Renal pelvis (tissue), 4 donors: ENCODE results near the gene FZR1. TPM values are rescaled to one million over a fixed set of nuclear protein-coding genes. Genes with fewer than 3 reads are reported as not detected.
"Not testable (repeated sequence)": the region's sequence is repeated elsewhere in the genome, so short reads cannot be mapped to it uniquely, and the experiment has no call there.

ENCODE experiments used
- DNase-seq: peaks from one replicate; pipeline ENCODE4 v3.0.0-alpha.2; 2013
- polyA plus RNA-seq, 3 donors: library from polyadenylated mRNA; unstranded; fragments of 120-200 nt; gene quantifications; one replicate each; pipeline ENCODE4 v1.2.1, GENCODE V29; 2013; ENCODE audit not compliant: insufficient read length in 3 of 3

Gene FZR1
- polyA plus RNA-seq, 3 donors = 47.3 to 67.5 (median 56.9) TPM

DNA sequence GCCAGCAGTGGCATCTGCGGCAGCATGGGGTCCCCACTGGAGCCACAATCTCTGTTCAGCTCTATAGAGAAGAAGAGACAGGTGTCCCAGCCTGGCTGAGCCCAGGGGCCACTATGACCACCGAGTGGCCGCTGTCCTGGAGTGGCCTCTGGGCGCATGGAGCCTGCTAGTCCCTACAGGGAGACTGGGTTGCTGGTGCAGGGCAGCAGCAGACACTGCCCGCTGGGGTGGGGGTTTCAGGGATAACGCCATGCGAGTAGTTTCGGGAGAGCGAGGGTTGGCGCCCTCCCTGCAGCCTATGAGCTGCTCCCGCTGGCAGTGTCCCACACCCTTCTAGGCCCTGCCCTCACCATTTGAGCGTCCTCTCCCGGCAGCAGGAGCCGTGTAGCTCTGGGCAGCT, 22.0 kb downstream of the FZR1 start:
- no peak for DNase-seq

DNA sequence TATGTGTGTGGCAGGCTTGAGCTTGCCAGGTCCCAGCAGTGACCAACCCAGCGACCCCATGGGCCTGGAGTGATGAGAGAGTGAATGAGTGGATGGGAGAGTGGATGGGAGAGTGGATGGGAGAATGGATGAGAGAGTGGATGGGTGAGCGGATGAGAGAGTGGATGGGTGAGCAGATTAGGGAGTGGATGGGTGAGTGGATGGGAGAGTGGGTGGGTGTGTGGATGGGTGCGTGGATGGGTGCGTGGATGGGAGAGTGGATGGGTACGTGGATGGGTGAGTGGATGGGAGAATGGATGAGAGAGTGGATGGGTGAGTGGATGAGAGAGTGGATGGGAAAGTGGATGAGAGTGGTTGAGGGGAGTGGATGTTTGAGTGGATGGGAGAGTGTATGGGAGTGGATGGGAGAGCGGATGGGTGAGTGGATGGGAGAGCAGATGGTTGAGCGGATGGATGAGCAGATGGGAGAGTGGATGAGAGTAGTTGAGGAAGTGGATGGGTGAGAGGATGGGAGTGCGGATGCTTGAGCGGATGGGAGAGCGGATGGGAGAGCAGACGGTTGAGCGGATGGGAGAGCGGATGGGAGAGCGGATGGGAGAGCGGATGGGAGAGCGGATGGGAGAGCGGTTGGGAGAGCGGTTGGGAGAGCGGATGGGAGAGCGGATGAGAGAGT, 22.6 kb downstream of the FZR1 start:
- DNase-seq = no peak

DNA sequence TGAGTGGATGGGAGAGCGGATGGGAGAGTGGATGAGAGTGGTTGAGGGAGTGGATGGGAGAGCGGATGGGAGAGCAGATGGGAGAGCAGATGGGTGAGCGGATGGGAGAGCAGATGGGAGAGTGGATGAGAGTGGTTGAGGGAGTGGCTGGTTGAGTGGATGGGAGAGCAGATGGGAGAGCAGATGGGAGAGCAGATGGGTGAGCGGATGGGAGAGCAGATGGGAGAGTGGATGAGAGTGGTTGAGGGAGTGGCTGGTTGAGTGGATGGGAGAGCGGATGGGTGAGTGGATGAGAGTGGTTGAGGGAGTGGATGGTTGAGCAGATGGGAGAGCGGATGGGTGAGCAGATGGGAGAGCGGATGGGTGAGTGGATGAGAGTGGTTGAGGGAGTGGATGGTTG, 23.2 kb downstream of the FZR1 start:
- DNase-seq = not testable (repeated sequence)

DNA sequence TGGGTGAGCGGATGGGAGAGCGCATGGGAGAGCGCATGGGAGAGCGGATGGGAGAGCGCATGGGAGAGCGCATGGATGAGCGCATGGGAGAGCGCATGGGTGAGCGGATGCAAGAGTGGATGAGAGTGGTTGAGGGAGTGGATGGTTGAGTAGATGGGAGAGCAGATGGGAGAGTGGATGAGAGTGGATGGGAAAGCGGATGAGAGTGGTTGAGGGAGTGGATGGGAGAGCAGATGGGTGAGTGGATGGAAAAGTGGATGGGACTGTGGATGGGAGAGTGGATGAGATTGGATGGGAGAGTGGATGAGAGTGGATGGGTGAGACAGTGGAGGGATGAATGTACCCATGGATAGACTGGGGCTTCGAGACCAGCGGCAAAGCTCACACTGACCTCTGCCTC, 24.3 kb downstream of the FZR1 start:
- DNase-seq = no peak

DNA sequence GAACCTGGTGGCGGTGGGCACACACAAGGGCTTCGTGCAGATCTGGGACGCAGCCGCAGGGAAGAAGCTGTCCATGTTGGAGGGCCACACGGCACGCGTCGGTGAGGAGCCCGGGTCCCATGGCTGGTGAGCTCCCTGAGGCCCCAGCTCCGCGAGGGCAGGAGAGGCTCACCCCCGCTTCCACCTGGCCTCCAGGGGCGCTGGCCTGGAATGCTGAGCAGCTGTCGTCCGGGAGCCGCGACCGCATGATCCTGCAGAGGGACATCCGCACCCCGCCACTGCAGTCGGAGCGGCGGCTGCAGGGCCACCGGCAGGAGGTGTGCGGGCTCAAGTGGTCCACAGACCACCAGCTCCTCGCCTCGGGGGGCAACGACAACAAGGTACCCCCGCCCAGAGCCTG, 25.6 kb downstream of the FZR1 start:
- DNase-seq = no peak

- no peak for DNase-seq
Observed at GRCh38 chr19:3532154-3532786, 26.2 kb downstream of the FZR1 start.

DNA sequence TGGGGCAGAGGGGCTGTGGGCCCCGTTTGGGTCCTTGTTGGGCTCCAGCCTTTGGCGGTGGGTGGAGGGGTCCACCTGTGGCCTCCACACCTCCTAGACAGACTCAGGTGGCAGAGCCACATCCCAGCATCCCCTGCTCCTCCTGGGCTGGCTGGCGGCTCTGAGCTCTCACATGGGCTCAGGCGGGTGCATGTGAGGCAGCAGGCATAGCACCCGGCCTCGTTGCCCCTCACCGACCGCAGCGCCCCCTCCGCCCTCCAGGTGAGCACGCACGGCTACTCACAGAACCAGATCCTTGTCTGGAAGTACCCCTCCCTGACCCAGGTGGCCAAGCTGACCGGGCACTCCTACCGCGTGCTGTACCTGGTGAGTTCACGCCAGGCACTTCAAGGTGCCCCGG, 26.9 kb downstream of the FZR1 start:
- no peak for DNase-seq

GRCh38 chr19:3533563-3534216, 27.6 kb downstream of the FZR1 start:
- no peak for DNase-seq

GRCh38 chr19:3534375-3535234, 28.5 kb downstream of the FZR1 start:
- DNase-seq = no peak

GRCh38 chr19:3535235-3535535, 29.1 kb downstream of the FZR1 start:
- DNase-seq = no peak

DNA sequence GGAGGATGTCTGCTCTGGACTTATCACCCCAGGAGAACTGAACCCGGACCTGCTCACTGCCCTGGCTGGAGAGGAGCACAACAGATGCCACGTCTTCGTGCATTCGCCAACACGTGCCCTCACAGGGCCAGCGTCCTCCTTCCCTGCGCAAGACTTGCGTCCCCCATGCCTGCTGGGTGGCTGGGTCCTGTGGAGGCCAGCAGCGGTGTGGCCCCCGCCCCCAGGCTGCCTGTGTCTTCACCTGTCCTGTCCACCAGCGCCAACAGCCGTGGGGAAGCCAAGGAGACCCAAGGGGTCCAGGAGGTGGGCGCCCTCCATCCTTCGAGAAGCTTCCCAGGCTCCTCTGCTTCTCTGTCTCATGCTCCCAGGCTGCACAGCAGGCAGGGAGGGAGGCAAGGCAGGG, 29.5 kb downstream of the FZR1 start:
- no peak for DNase-seq

GRCh38 chr19:3535981-3536380, 29.9 kb downstream of the FZR1 start:
- DNase-seq = no peak

GRCh38 chr19:3536429-3537100, 30.5 kb downstream of the FZR1 start:
- no peak for DNase-seq

DNA sequence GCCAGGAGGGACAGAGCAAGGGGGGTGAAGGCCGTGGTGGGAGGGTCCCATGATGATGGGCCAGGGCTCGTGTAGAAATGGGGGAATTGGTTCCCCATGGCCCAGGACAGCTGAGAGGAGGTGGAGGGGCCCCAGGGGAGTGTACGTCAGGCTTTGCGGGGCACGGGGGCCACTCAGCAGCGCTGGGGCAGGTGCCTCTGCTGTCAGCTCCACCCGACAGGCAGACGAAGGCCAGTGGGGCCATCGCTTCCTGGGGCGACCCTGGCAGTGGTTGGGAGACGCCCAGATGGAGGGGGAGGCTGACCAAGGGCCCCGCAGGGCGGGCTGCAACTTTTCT, 31.0 kb downstream of the FZR1 start:
- DNase-seq = no peak

DNA sequence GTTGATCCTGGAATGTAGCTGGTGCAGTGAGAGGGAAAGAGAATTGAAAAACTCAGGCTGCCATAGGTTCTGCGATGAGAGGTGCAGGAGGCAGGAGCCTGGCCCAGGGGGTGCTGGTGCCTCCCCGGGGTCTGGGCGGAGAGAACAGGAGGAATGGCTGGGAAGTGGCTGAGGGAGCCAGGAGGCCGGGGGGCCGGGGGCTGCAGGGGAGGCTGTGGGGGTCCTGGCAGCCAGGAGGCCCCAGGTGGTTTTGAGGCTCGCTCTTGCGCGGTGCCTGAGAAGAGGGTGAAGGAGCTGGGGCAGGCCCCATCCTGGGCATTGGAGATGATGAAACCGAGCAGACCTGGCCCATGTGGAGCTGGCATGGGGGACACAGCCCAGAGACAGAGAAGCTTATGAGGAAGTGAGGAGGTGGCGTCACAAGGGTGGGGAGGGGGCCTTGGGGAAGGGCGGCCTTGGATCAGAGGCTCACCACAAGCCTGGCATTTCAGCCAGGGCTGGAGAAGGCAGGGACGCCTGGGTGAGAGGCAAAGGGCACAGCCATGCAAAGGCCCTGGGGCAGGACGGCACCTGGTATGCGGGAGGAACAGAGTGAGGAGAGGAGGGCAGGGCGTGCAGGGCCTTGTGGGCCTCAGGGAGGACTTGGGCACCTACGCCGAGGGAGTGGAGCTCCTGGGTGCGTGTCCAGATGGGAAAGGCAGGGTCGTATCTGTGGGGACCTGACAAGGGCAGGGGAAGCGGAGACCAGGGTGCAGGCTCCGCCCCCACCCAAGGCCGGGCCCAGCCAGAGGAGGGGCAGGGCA, 31.5 kb downstream of the FZR1 start:
- DNase-seq = no peak

DNA sequence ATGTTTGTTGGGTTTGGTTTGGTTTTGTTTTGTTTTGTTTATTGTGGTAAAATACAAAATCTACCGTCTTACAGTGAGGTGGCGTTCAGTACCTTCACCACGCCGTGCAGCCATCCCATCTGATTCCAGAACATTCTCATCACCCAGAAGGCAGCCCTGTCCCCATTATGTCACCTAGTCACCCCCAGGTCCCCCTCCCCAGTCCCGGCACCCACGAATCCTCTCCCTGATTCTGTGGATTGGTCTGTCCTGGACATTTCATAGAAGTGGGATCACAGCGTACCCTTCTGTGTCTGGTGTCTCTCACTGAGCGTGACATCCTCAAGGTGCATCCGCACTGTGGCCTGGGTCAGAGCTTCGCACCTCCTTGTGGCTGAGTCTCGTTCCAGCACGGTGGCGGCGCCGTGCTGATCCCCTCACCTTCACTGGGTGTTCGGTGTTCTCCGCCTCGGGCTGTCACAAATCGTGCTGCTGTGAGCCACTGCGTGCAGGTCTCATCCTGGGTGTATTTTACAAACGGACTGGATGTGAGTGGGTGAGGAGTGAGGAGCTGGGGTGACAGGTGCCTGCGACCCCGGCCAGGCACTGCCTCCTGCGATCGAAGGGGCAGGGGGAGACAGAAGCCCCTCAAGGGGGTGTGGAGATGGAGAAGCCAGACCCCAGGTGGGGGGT, 32.3 kb downstream of the FZR1 start:
- no peak for DNase-seq

GRCh38 chr19:3538965-3539755, 33.0 kb downstream of the FZR1 start, which contains the start of gene TEKTIP1:
TSS of gene TEKTIP1 (plus strand) at chr19:3539174. CDS start at chr19:3539178, 4 bp downstream.
- DNase-seq = no peak

DNA sequence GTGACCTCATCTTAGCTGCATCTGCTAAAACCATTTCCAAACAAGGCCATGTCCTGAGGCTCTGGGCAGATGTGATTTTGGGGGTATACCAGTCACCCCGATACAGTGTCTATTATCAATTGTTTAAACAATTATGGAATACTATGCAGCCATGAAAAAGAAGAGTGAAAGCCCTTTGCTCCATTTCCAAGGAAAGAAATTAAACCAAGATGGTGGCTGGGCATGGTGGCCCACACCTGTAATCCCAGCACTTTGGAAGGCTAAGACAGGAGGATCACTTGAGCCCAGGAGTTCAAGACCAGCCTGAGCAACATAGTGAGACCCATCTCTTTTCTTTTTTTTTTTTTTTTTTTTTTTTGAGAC, 33.6 kb downstream of the FZR1 start:
- DNase-seq = no peak

DNA sequence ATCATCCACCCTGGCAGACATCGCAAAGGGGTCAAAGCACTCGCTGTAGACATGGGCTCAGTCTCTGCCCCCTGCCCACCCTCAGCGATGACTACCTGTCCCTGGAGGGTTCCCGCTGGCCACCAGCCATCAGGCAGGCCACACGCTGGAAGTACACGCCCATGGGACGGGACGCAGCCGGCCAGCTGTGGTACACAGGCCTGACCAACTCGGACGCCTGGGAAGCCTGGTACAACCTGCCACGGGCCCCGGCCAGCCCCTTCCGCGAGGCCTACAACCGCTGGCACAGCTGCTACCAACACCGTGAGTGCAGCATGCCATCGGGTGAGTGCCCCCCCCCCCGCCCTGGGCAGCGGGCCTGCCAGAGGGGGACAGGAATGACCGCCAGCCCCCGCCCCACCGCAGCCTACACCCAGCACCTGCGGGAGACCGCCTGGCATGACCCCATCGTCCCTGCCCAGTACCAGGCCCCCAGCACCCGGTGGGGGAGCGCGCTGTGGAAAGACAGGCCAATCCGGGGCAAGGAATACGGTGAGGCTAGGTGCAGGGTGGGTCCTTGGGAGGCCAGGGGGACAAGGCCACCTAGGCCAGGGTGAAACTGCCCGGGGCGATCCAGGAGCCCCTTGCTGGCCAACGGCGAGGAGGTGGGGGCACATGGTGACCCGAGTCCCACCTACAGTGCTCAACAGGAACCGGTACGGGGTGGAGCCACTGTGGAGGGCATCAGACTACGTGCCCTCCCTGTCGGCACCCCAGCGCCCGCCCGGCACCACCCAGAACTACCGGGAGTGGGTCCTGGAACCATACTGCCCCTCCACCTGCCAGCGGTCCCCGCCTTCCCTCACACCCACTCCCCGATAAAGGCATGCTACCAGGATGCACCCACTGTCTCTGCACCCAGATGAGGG, 37.3 kb downstream of the FZR1 start:
- DNase-seq = no peak
